DND-41 (cell line): Measurements from ENCODE around the gene HERC4.
"Not testable (repeated sequence)": the region's sequence is repeated elsewhere in the genome, so short reads cannot be mapped to it uniquely, and the experiment has no call there.

Experiments used
- ATAC-seq: fragments of 200-7000 bp; cut with Tn5 transposase; 3 replicates; pipeline ENCODE4 v1.9.1; 2021; ENCODE audit warnings: low read depth; ENCODE audit not compliant: insufficient read depth
- DNase-seq: peaks from one replicate; pipeline ENCODE4 v3.0.0-alpha.2; 2020
- H2AFZ ChIP-seq: 2 replicates; pipeline ENCODE4 v1.6.0; 2012; ENCODE audit warnings: low read depth, low read length
- H3K27ac ChIP-seq: 2 replicates; pipeline ENCODE4 v1.5.1; 2012; ENCODE audit warnings: low read length, inconsistent platforms
- H3K27me3 ChIP-seq: fragments of 200-600 bp; sonication (generic); 2 replicates; pipeline ENCODE4 v1.6.0; 2012; ENCODE audit warnings: low read length, mild to moderate bottlenecking, inconsistent platforms; ENCODE audit not compliant: insufficient read depth, poor library complexity
- H3K36me3 ChIP-seq: 2 replicates; pipeline ENCODE4 v1.5.1; 2012; ENCODE audit warnings: low read length, inconsistent platforms; ENCODE audit not compliant: insufficient read depth
- H3K4me1 ChIP-seq: 2 replicates; pipeline ENCODE4 v1.5.1; 2012; ENCODE audit warnings: mild to moderate bottlenecking, low read length; ENCODE audit not compliant: insufficient read depth
- H3K4me2 ChIP-seq: 2 replicates; pipeline ENCODE4 v1.6.0; 2012; ENCODE audit warnings: mild to moderate bottlenecking, moderate library complexity, low read length, inconsistent platforms; ENCODE audit not compliant: insufficient read depth
- H3K4me3 ChIP-seq, 2 experiments: fragments of 200-600 bp in 1 of 2; shearing (Covaris generic) in 1 of 2; 2 replicates each; pipeline ENCODE4 v1.5.1; 2012 to 2016; ENCODE audit warnings: inconsistent platforms in 2 of 2, low read length in 2 of 2, mild to moderate bottlenecking in 2 of 2, low read depth in 1 of 2, moderate library complexity in 1 of 2
- H3K79me2 ChIP-seq: 2 replicates; pipeline ENCODE4 v1.6.0; 2012; ENCODE audit warnings: low read length, inconsistent platforms; ENCODE audit not compliant: insufficient read depth
- H3K9ac ChIP-seq: 2 replicates; pipeline ENCODE4 v1.6.0; 2012; ENCODE audit warnings: low read depth, mild to moderate bottlenecking, inconsistent platforms, low read length, moderate library complexity
- H3K9me3 ChIP-seq: 2 replicates; pipeline ENCODE4 v1.5.1; 2012; ENCODE audit warnings: low read length, moderate library complexity, mild to moderate bottlenecking, inconsistent platforms; ENCODE audit not compliant: insufficient read depth, severe bottlenecking
- H4K20me1 ChIP-seq: 2 replicates; pipeline ENCODE4 v1.6.0; 2012; ENCODE audit warnings: low read length; ENCODE audit not compliant: insufficient read depth
- EZH2 ChIP-seq: IDR thresholded peaks from 3 replicates; pipeline ENCODE4 v1.6.1; 2012; ENCODE audit warnings: borderline replicate concordance, low read depth, mild to moderate bottlenecking, moderate library complexity, low read length, inconsistent platforms; ENCODE audit not compliant: severe bottlenecking
- TF ChIP-seq, protein P1 (sequence below): IDR thresholded peaks from 2 replicates; pipeline ENCODE4 v1.5.1; 2012; ENCODE audit warnings: borderline replicate concordance, low read length, moderate library complexity, mild to moderate bottlenecking; ENCODE audit not compliant: poor library complexity, severe bottlenecking; ENCODE audit errors: extremely low read depth

The HERC4 gene

DNA sequence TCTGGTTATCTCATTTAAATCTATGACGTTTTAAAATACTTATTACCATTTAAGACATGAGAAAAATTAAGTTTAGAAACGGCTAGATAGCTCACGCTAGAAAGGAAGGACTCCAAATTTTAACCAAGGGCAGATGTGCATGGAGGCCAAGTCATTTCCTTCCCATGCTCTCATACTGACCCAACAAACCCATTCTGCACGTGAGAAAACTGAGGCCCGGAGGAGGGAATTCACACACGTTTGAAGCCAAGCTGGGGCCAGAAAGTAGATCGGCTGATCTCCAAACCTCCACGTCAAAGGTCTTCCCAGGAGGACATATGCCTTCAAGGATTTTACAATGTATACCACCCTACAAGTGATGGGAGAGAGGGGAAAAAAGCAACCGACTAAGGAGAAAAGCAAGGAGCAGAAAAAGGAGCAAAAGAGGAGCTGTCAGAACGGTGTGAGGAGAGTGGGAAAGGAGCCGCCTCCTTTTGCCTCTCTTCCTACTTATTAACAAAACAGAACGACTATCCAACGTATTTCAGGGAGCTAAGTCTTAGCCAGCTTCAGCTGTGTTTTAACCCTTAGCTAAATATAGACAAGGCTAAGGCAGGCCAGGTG, 191.3 kb downstream of the HERC4 start:
- no peak for DNase-seq
- no peaks in the 10 kb centered on the region for H3K27me3 ChIP-seq
- H3K27ac ChIP-seq: peak overlapping the region; percentile 54; the same call in 1 of the 2 replicates

DNA sequence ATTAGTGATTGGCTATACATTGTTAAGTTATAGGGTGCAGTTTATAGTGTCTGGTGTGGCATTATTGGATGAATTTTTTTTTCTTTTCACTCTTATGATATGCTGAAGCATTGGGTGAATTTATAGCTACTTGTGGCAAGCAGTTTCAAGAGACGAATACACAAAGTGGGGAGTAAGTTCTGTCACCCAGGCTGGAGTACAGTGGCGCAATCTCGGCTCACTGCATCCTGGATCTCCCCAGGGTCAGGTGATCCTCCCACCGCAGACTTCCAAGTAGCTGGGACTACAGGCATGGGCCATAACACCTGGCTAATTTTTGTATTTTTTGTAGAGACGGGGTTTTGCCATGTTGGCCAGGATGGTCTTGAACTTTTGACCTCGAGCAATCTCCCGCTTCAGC, 196.9 kb downstream of the HERC4 start:
- H3K27ac ChIP-seq: no peak overlapping the region

More for the DNA sequence above, 191.3 kb downstream of the HERC4 start:
- Histone ChIP-seq H2AFZ (peak overlapping the region; percentile 91), H3K4me1 (peaks cover 27% of the 10 kb centered on the region), H3K9ac (peak overlapping the region; percentile 73), H4K20me1 (peaks cover 11% of the 10 kb centered on the region; the same call in 1 of the 2 replicates), H3K36me3 (peaks cover 20% of the 10 kb centered on the region), H3K4me3 (peak overlapping the region; percentile 63 to 86; a peak in 3 of 4 replicates), H3K9me3 (no peaks in the 10 kb centered on the region), H3K4me2 (peak overlapping the region; percentile 75), H3K79me2 (peaks cover 32% of the 10 kb centered on the region)
- no peak for TF ChIP-seq EZH2
- TF ChIP-seq, protein P1, sequence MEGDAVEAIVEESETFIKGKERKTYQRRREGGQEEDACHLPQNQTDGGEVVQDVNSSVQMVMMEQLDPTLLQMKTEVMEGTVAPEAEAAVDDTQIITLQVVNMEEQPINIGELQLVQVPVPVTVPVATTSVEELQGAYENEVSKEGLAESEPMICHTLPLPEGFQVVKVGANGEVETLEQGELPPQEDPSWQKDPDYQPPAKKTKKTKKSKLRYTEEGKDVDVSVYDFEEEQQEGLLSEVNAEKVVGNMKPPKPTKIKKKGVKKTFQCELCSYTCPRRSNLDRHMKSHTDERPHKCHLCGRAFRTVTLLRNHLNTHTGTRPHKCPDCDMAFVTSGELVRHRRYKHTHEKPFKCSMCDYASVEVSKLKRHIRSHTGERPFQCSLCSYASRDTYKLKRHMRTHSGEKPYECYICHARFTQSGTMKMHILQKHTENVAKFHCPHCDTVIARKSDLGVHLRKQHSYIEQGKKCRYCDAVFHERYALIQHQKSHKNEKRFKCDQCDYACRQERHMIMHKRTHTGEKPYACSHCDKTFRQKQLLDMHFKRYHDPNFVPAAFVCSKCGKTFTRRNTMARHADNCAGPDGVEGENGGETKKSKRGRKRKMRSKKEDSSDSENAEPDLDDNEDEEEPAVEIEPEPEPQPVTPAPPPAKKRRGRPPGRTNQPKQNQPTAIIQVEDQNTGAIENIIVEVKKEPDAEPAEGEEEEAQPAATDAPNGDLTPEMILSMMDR: no peak
- ATAC-seq: peak; percentile 15; the same call in 2 of the 3 replicates

DNA sequence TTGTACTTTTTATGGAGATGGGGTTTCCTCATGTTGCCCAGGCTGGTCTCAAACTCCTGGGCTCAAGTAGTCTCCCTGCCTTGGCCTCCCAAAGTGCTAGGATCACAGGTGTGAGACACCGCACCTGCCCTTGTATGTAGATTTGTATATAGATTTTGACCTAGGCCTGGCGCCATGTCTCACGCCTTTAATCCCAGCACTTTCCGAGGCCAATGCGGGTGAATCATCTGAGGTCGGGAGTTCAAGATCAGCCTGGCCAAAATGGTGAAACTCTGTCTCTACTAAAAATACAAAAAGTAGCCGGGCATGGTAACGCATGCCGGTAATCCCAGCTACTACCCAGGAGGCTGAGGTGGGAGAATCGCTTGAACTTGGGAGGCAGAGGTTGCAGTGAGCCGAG, 197.7 kb downstream of the HERC4 start:
- H3K27me3 ChIP-seq, DNase-seq, H3K4me1 ChIP-seq, ATAC-seq, H2AFZ ChIP-seq, H4K20me1 ChIP-seq, H3K4me3 ChIP-seq, H3K9ac ChIP-seq, H3K4me2 ChIP-seq, H3K36me3 ChIP-seq, H3K9me3 ChIP-seq, H3K79me2 ChIP-seq, H3K27ac ChIP-seq: not testable (repeated sequence)

More for the DNA sequence above, 196.9 kb downstream of the HERC4 start:
- Histone ChIP-seq H3K9ac (no peak overlapping the region), H3K4me1 (no peaks in the 10 kb centered on the region), H3K27me3 (no peaks in the 10 kb centered on the region), H3K9me3 (no peaks in the 10 kb centered on the region), H2AFZ (no peak overlapping the region), H3K4me2 (no peak overlapping the region), H4K20me1 (no peaks in the 10 kb centered on the region), H3K79me2 (no peaks in the 10 kb centered on the region), H3K4me3 (no peak overlapping the region), H3K36me3 (no peaks in the 10 kb centered on the region)
- no peak for DNase-seq
- TF ChIP-seq, protein P1: no peak
- TF ChIP-seq EZH2: no peak
- no peak for ATAC-seq

DNA sequence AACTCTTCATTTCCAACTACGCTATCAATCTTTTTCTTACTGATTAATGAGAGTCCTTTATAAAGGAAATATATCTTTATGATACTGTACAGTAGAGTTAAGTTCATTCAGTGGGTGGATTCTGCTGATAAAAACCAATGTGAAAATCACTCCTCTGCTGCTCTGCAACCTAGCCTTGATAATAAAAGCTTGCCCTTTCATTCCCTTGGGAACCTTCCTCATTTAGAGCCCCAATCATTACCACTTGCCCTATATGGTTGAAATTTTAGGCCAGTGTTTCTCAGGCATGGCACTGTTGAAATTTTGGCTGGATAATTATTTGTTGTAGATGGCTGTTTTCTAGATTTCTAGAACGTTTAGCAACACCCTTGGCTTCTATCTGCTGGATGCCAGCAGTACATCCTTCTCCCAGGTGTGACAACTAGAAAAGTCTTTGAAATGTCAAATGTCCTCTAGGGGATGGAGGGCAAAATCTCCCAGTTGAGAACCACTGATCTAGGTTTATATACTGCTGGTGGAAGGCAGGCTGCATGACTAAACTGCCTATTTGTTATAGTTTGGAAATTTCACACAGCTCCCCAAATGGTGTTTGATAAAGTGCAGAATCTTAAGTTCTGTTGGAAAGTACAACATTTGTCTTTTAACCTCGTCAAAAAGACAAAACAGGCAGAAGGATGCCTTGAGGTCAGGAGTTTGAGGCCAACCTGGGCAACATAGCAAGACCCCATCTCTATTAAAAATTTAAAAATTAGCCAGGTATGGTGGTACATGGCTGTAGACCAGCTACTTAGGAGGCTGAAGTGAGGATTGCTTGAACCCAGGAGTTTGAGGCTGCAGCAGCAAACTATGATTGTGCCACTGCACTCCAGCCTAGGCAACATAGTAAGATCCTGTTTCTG, 199.5 kb downstream of the HERC4 start:
- Histone ChIP-seq H3K4me1 (no peaks in the 10 kb centered on the region), H3K4me3 (no peak overlapping the region), H2AFZ (no peak overlapping the region), H3K27me3 (no peaks in the 10 kb centered on the region), H3K36me3 (no peaks in the 10 kb centered on the region), H3K4me2 (no peak overlapping the region), H4K20me1 (no peaks in the 10 kb centered on the region), H3K9ac (no peak overlapping the region), H3K79me2 (no peaks in the 10 kb centered on the region), H3K27ac (no peak overlapping the region), H3K9me3 (no peaks in the 10 kb centered on the region)
- DNase-seq: no peak
- no peak for ATAC-seq
- TF ChIP-seq EZH2: no peak
- TF ChIP-seq, protein P1: no peak
